Endometrial microvascular endothelial cells (primary cell): ENCODE data around the gene AQP12B. TPM values are rescaled to one million over a fixed set of nuclear protein-coding genes. Genes with fewer than 3 reads are reported as not detected.
"Not testable (repeated sequence)": the region's sequence is repeated elsewhere in the genome, so short reads cannot be mapped to it uniquely, and the experiment has no call there.

ENCODE experiments used
- in situ Hi-C: cut with HindIII; loops from 2 replicates; pipeline ENCODE4 v1.10.0; 2017; ENCODE audit warnings: low sequenced_read_pairs, low pct_unique_long_range_greater_than_20kb; ENCODE audit errors: inconsistent ontology term
- total RNA-seq: library from RNA; depleted of rRNA; stranded (reverse); fragments of >200 nt; gene quantifications from one replicate; pipeline ENCODE4 v1.2.3, GENCODE V29; 2015; ENCODE audit errors: inconsistent ontology term

AQP12B gene
- total RNA-seq, 1 donor from 2014 or later, result not detected

DNA sequence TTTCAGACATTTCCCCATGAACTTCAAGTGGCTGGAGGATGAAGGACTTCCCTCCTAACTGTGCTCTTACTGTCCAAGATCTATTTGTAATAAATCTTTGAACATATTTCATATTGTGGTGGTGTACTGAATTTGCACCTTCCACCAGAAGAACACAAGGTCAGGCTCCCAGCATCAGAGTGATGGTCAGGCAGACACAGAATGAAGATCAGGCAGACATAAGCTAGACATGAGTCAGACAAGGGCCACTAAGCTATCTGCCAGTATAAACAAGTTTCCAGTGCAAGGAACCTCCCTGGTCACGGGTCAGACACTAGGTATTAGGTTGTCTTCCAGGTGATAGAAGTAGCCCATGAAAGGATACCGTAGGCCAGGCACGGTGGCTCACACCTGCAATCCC, 20.0 kb downstream of the AQP12B start:
- in situ Hi-C loops, result no loop called here

DNA sequence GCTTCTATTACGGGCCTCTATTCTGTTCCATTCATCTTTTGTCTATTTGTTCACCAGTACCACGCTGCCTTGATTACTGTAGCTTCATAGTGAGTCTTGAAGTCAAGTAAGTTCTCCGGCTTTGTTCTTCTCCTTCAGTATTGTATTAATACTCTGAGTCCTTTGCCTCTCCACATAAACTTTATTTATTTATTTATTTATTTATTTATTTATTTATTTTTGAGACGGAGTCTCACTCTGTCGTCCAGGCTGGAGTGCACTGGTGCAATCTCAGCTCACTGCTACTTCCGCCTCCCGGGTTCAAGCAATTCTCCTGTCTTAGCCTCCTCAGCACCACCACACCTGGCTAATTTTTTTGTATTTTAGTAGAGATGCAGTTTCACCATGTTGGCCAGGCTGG, 22.8 kb downstream of the AQP12B start:
- in situ Hi-C loops, result not testable (repeated sequence)

GRCh38 chr2:240655931-240656886, 26.5 kb downstream of the AQP12B start:
- in situ Hi-C loops, result no loop called here

- in situ Hi-C loops, result no loop called here
Observed at GRCh38 chr2:240651185-240651584, 31.5 kb downstream of the AQP12B start.

DNA sequence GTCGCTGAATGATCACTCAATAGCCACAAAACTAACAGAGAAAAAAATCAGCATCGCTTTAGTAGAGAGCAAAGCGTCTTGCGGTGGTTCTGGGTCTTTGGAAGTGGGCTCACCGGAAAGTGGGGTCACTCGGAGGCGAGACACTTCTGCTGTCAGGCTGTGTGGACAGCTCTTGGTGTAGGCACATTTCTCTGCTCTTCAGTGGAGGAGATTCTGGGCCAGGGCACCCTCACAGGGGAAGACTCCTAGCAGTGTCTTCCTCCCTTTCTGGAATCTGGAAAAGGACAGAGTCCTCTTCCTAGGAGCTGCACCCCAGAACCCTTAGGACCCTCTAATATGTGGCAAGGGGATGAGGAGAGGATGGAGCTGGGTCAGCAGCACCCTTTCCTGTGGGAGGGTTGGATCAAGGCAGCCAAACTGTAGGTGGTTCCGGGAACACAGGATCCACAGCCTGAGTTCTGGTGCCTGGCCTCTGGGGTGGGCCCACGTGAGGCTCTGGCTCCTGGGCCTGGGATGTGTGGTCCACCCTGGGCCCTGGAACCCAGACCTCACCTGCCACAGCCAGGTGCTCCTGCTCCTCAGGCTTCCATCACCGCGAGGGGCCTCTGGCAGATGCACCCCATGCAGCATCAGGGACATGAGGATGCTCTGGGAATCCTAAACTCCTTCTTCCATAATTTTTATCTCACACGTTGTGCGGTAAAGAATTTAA, 32.3 kb downstream of the AQP12B start:
- in situ Hi-C loops, result no loop called here

DNA sequence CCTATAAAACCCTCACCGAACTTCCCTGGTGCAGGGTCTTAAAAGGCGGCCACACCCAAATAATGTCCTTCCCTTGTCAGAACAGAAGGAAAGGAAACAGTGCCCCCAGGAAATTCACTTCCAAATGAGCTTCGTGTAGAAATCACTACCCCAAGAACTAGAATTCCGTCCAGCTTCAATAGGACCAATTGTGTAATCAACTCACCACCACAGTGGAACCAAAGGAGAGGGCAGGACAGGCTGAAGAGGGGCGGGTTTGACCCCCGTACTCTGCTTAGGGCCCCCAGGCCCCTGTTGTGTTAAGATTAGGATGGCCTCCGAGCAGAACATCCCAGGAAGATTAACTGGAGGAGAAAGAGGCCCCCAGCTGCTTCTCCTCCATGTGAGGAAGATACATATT, 33.4 kb downstream of the AQP12B start:
- in situ Hi-C loops, result no loop called here

DNA sequence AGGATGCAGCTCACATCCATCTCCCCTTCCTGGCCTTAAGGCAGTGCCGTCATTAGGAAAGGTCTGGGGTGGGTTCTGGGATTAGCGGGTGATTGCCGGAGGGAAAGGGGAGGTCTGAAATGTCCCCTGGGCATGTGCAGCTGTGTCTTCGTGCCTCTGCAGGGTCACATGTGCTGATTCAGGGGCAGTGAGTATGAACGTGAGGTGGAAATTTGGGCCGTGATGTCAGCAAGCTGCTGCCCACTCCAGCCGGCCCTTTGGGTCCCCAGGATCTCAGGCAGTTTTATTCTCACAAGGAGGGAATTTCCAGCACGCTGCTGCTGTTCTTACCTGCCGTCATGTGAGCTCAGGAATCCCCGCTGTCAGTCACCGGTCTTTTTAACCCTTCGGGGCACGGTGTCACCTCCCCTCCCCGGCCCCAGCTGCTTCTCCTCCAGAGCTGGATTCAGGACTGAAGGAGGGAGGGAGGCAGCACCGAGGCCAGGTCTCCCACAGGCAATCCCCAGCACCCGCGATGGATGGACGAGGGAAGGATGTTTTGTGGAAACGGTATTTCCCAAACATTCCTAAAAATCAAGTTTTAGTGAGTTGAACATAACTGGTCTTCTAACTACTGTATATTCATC, 33.9 kb downstream of the AQP12B start:
- in situ Hi-C loops, result no loop called here

DNA sequence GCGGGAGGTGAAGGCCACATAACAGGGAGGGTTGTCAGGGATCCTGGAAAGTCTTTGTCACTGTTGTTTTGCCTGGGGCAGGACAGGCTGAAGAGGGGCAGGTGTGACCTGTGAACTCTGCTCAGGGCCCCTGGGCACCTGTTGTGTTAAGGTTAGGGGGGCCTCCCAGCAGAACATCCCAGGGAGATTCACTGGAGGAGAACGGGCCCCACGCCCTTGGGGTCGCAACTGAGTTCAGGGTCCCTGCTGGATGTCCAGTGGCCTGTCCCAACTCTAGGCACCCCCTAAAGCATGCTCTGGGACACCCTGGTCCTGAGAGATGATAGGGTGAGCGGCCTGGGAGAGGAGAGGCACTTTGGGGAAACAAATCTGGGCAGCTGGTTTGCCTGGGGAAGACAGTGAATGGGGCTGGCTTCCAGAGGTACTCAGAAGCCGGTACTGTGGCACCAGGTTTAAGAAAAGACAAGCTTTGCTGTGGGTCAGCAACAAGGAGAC, 34.5 kb downstream of the AQP12B start:
- in situ Hi-C loops, result no loop called here

- in situ Hi-C loops, result no loop called here
Observed at GRCh38 chr2:240647503-240648154, 35.1 kb downstream of the AQP12B start.

DNA sequence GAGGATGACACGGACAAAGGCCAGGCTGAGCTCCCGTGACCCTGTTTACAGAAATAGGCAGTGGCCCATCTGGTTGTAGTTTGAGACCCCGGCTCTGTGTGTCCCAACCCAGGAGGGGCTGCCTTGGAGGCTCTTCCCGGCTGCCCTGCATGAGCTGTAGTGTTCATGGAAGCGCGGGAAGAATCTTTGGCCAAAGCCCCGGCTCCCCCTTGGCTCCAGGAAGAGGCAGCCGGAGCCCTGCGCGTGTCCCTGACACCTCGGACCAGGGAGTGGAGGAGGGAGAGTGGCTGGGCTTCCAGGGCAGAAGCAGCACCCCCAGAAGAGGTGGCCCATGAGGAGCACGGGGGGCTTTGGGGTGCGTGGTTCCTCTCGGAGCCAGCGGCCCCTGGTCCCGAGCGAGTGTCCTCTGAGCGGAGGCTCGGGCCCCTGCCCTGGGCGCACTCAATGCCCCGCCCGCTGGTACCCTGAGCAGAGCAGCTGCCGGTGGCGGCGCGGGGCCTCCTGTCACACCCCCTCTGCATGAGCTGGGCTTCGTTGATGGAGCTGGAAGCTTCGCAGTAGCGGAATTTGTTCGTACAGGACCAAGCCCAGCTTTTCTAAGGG, 35.7 kb downstream of the AQP12B start:
- in situ Hi-C loops, result no loop called here

- in situ Hi-C loops, result no loop called here
Observed at GRCh38 chr2:240646176-240646899, 36.3 kb downstream of the AQP12B start.

- in situ Hi-C loops, result no loop called here
Observed at GRCh38 chr2:240645801-240646175, 36.9 kb downstream of the AQP12B start.

DNA sequence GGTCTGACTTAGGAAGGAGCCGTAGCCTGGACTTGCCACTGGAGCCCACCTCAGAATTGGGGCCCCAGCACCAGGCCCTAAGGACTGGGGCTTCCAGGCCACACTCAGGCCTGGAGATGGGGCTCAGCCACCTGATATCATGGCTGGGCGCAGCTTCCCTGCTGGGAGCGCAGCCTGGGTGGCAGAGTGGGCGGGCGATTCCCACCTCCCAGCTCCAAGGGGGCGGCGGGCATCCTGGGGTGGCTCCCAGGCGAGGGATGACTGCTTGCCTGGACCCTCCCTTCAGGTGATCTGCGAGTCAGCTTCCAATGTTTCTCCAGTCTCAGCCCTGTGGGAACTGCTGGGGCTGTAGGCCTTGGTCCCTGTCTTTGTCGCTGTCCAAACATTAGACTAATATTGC, 37.3 kb downstream of the AQP12B start:
- in situ Hi-C loops, result no loop called here

- in situ Hi-C loops, result no loop called here
Observed at GRCh38 chr2:240644859-240645301, 37.8 kb downstream of the AQP12B start.

DNA sequence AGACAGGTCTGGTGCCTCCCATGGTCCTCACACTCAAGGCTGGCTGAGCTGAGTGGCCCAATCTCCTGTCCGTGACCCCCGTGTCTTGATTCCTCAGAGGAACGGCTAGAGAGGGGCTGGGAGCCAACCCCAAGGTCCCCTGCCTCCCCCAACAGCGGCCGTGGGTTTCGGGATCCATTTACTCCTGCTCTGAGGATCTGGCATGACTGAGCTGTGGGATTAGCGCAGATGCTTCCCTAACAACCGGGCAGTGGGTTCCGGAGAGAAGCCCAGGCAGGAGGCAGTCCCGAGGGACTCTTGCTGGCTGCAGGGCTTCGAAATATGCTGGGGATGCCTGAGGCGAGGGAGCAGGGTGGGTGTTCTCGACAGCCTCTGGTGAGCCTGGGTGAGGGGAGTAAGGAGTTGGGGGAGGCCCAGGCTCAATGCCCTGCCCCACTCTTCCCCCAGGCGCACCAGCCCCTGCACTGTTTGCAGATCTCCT, 38.5 kb downstream of the AQP12B start:
- in situ Hi-C loops, result no loop called here

DNA sequence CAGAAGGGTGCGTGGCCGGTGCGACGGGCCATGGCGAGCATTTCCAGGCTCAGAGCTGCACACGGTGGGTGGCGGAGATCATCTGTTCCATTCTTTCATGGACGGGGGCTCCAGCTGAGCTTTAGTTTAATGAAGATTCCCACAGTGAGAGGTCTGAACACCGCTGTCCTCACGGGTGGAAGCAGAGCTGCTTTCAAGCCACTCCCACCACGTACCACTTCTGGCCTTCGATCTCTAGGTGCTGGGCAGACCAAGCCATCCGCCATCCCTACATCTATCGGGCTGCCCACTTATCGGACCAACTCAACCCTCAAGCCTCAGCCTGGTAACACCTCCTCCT, 38.9 kb downstream of the AQP12B start:
- in situ Hi-C loops, result no loop called here

- in situ Hi-C loops, result no loop called here
Observed at GRCh38 chr2:240643093-240643810, 39.4 kb downstream of the AQP12B start.

GRCh38 chr2:240642806-240643092, 39.9 kb downstream of the AQP12B start:
- in situ Hi-C loops, result no loop called here
